Measurements from ENCODE around the gene F8. TPM values are rescaled to one million over a fixed set of nuclear protein-coding genes. Genes with fewer than 3 reads are reported as not detected.
"Not testable (repeated sequence)": the region's sequence is repeated elsewhere in the genome, so short reads cannot be mapped to it uniquely, and the experiment has no call there.

F8 gene
- total RNA-seq, 1 experiment from 2014 or later, result 0.20 TPM

DNA sequence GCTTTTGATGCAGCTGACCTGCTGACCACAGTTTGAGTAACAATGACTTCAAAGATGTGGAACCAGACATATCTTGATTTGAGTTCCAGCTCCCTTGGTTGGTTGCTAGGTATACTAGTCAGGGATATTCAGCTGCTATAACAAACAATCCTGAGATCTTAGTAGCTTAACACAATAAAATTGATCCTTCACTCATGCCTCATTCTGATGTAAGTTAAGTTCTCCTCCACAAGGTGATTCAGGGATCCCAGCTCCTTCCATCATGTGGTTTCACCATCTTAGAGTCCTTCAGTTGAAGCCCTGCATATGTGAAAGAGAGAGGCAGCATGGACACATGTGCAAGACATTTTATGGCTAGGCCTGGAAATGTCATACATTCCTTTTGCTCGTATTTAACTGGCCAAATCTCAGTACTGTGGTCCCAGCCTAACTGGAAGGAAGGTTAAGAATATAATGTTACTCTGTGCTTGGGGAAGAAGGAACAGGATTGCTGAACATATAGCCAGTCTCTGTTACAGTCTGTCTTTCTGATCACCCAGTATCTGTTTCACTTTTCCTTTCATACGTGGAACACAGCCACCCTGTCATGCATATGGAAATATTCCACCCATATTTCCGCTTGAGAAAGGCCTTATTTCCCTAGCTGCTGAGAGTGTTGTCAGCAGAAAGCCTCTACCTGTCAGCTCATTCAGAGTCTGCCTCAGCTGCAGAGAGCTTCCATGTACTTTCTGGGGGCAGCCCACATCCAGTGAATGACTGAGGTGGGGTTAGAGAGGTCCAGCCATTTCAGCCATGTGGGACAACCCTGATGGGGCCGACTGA, 195.1 kb downstream of the F8 start:
- H3K27me3 ChIP-seq (replicated peaks; ENCODE audit: control insufficient read depth, insufficient read depth, low read length), result no peaks in the 10 kb centered on the region
- intact Hi-C loops (cut with micrococcal nuclease; ENCODE audit: unreplicated experiment), result no loop called here

DNA sequence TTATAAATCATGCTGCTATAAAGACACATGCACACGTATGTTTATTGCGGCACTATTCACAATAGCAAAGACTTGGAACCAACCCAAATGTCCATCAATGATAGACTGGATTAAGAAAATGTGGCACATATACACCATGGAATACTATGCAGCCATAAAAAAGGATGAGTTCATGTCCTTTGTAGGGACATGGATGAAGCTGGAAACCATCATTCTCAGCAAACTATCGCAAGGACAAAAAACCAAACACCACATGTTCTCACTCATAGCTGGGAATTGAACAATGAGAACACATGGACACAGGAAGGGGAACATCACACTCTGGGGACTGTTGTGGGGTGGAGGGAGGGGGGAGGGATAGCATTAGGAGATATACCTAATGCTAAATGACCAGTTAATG, 196.9 kb downstream of the F8 start:
- H3K27me3 ChIP-seq (replicated peaks; ENCODE audit: control insufficient read depth, insufficient read depth, low read length); H3K27ac Mint-ChIP-seq (ENCODE audit: unreplicated experiment); CTCF ChIA-PET; H3K27me3 Mint-ChIP-seq (ENCODE audit: insufficient read depth, unreplicated experiment); H3K36me3 ChIP-seq (ENCODE audit: control insufficient read depth, insufficient read depth, low read length); H3K4me3 Mint-ChIP-seq (ENCODE audit: unreplicated experiment); H3K4me1 Mint-ChIP-seq (ENCODE audit: low read depth, unreplicated experiment); H3K36me3 Mint-ChIP-seq (ENCODE audit: insufficient read depth, unreplicated experiment); BruUV-seq (replicated peaks); POLR2A ChIA-PET; H3K9me3 ChIP-seq; H3K4me3 ChIP-seq (ENCODE audit: low read depth, low read length); DNase-seq; intact Hi-C loops (cut with micrococcal nuclease; ENCODE audit: unreplicated experiment); H3K9me3 Mint-ChIP-seq (ENCODE audit: unreplicated experiment); H3K4me1 ChIP-seq: not testable (repeated sequence)

More for the DNA sequence above, 195.1 kb downstream of the F8 start:
- Mint-ChIP-seq H3K4me3 (ENCODE audit: unreplicated experiment) (no peak overlapping the region), H3K27me3 (ENCODE audit: insufficient read depth, unreplicated experiment) (peaks cover 3% of the 10 kb centered on the region), H3K36me3 (ENCODE audit: insufficient read depth, unreplicated experiment) (no peaks in the 10 kb centered on the region), H3K4me1 (ENCODE audit: low read depth, unreplicated experiment) (no peaks in the 10 kb centered on the region), H3K27ac (ENCODE audit: unreplicated experiment) (no peak overlapping the region), H3K9me3 (ENCODE audit: unreplicated experiment) (no peaks in the 10 kb centered on the region)
- CTCF ChIA-PET, result interaction anchor here (0.6 kb wide), 1 partner anchor 22 kb away, joined by 3 read pairs; no protein-coding TSS in a partner anchor
- POLR2A ChIA-PET, result no interaction called here
- Histone ChIP-seq H3K9me3 (no peaks in the 10 kb centered on the region), H3K4me1 (no peaks in the 10 kb centered on the region), H3K36me3 (ENCODE audit: control insufficient read depth, insufficient read depth, low read length) (no peaks in the 10 kb centered on the region), H3K4me3 (ENCODE audit: low read depth, low read length) (no peak overlapping the region)
- BruUV-seq (replicated peaks), result no TSS peak
- TF ChIP-seq, protein P1, sequence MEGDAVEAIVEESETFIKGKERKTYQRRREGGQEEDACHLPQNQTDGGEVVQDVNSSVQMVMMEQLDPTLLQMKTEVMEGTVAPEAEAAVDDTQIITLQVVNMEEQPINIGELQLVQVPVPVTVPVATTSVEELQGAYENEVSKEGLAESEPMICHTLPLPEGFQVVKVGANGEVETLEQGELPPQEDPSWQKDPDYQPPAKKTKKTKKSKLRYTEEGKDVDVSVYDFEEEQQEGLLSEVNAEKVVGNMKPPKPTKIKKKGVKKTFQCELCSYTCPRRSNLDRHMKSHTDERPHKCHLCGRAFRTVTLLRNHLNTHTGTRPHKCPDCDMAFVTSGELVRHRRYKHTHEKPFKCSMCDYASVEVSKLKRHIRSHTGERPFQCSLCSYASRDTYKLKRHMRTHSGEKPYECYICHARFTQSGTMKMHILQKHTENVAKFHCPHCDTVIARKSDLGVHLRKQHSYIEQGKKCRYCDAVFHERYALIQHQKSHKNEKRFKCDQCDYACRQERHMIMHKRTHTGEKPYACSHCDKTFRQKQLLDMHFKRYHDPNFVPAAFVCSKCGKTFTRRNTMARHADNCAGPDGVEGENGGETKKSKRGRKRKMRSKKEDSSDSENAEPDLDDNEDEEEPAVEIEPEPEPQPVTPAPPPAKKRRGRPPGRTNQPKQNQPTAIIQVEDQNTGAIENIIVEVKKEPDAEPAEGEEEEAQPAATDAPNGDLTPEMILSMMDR (IDR thresholded peaks at IDR 0.05; ENCODE audit: insufficient read depth in 1 of 2, low read depth in 1 of 2, low read length in 1 of 2, severe bottlenecking in 1 of 2, unreplicated experiment in 1 of 2), result no peak
- no peak for DNase-seq

DNA sequence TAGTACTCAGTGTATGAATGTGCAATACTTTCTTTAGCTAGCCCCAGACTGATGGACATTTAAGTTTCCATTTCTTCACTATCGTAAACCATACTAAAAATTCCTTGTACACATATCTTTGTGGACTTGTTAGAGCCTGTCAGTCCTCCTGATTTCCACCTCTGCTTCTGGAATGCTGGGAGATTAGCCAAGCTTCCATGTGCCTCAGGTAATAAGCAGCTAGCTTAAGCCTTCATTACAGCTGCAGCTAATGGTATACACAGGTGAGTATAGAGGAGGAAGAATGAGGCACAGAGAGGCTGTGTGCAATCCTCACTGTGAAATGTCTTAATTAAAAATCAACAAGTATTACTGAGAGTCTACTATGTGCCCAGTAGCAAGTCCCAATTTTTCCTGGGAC, 197.9 kb downstream of the F8 start:
- no peaks in the 10 kb centered on the region for H3K9me3 Mint-ChIP-seq (ENCODE audit: unreplicated experiment)
- CTCF ChIA-PET, result no interaction called here

More for the DNA sequence above, 197.9 kb downstream of the F8 start:
- no peak for DNase-seq
- TF ChIP-seq, protein P1 (IDR thresholded peaks at IDR 0.05; ENCODE audit: insufficient read depth in 1 of 2, low read depth in 1 of 2, low read length in 1 of 2, severe bottlenecking in 1 of 2, unreplicated experiment in 1 of 2), result no peak
- Mint-ChIP-seq H3K4me3 (ENCODE audit: unreplicated experiment) (no peak overlapping the region), H3K27ac (ENCODE audit: unreplicated experiment) (no peak overlapping the region), H3K36me3 (ENCODE audit: insufficient read depth, unreplicated experiment) (no peaks in the 10 kb centered on the region), H3K27me3 (ENCODE audit: insufficient read depth, unreplicated experiment) (no peaks in the 10 kb centered on the region), H3K4me1 (ENCODE audit: low read depth, unreplicated experiment) (no peaks in the 10 kb centered on the region)
- no peak overlapping the region for H3K4me3 ChIP-seq (ENCODE audit: low read depth, low read length)
- H3K36me3 ChIP-seq (ENCODE audit: control insufficient read depth, insufficient read depth, low read length), result no peaks in the 10 kb centered on the region
- no TSS peak for BruUV-seq (replicated peaks)
- intact Hi-C loops (cut with micrococcal nuclease; ENCODE audit: unreplicated experiment), result no loop called here
- H3K27me3 ChIP-seq (replicated peaks; ENCODE audit: control insufficient read depth, insufficient read depth, low read length), result no peaks in the 10 kb centered on the region
- H3K4me1 ChIP-seq, result no peaks in the 10 kb centered on the region
- POLR2A ChIA-PET, result no interaction called here
- H3K9me3 ChIP-seq, result no peaks in the 10 kb centered on the region
